ENCODE results near the gene RAG2.

GRCh38 chr11:36577373-36577772, 20.7 kb downstream of the RAG2 start:
- TF ChIP-seq CTCF (IDR thresholded peaks at IDR 0.05) (no peak), REST (IDR thresholded peaks at IDR 0.05; ENCODE audit: insufficient read depth in 1 of 2, low read depth in 2 of 2, low read length in 1 of 2) (no peak)
